GM21529 (cell line): ENCODE data around the gene TUFT1.

Source experiments
- ATAC-seq: cut with Tn5 transposase; IDR thresholded peaks from one replicate; pipeline ENCODE4 v1.9.1; 2021; ENCODE audit not compliant: unreplicated experiment

The TUFT1 gene

GRCh38 chr1:151536499-151536898, 3.6 kb upstream of the TUFT1 start:
- no peak for ATAC-seq

DNA sequence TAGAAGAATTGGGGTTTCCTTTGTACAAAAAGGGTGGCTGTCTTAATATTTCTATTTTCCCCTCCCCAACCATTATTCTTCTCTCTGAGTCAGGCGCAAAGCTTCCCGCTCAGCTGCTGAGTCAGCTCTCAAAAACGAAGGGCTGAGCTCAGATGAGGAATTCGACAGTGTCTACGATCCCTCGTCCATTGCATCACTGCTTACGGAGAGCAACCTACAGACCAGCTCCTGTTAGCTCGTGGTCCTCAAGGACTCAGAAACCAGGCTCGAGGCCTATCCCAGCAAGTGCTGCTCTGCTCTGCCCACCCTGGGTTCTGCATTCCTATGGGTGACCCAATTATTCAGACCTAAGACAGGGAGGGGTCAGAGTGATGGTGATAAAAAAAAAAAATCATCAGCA, 3.0 kb upstream of the TUFT1 start:
- ATAC-seq, result no peak

- ATAC-seq, result peak; percentile 57
These were observed 638 bp upstream of the TUFT1 start for GRCh38 chr1:151539321-151540020.

- ATAC-seq, result no peak
These were observed 871 bp downstream of the TUFT1 start for GRCh38 chr1:151540982-151541377.

DNA sequence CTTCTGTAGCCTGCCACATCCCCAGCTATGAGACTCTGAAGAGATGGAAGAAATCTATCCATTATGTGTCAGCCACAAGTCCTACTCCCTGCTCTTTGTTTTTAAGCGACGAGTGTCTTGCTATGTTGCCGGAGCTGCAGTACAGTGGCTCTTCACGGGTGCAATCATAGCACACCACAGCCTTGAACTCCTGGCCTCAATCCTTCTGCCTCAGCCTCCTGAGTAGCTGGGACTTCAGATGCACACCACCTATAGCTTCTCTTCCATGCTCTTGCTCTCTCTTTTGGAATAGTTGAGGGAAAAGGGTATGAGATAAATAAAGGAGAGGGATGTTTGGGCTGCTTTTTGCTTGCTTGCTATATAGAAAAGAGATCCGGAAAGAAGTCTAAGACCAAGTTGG, 1.6 kb downstream of the TUFT1 start:
- no peak for ATAC-seq

DNA sequence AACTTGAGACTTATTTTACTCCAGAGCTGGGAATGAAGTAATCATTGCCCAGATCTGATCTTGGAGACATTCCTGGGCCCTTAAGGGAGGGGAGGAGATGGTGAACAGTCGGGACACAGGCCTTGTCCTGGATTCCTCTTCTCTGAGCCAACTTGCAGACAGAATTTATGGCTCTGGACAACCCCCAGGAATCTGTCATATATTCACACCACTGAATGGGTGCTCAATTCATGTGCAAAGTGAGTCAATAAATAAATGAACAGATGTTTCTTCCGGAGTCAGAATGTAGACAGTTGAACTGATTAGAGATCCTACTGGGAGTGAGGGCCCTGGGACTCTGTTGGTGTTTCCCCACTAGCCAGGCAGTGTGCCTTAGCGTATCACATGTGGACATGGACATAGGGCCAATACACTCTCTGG, 2.6 kb downstream of the TUFT1 start:
- no peak for ATAC-seq

DNA sequence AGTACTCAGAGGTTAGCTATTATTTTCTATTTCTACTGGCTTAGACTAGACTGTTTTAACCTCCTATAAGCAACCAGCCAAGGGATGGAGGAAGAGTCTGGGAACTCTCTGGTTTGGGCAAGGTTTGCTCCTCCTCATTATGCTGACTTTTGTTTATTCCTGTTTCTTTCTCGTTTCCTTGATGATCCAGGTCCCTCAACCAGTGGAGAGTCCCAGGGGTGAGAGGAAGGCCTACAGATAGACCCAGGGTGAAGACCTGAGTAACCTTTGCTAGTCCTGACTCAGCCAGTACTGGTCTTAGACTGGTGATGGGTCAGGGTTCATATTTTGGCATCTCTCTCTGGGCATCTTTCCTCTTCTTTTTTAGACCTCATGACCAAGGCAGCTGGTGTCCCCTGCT, 5.4 kb downstream of the TUFT1 start:
- ATAC-seq, result no peak

- ATAC-seq, result no peak
These were observed 6.2 kb downstream of the TUFT1 start for GRCh38 chr1:151546011-151546925.

- no peak for ATAC-seq
These were observed 7.2 kb downstream of the TUFT1 start for GRCh38 chr1:151547119-151547899.

DNA sequence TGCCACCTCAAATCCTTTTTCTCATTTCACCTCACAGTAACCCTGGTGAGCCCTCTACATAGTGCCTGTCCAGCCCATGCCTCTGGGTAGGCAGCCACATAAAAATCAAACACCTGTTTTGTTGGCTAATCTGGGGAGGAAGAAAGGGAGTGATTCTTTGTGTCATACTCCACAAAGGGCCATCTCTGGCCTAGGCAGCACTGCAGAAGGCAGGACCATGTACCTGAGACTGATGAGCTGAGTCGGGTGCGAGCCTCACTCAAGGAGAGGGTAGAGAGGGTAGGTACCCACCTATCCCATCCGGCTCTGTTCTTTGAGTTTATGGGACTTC, 7.8 kb downstream of the TUFT1 start:
- no peak for ATAC-seq

- ATAC-seq, result no peak
These were observed 9.1 kb downstream of the TUFT1 start for GRCh38 chr1:151549199-151549598.

- ATAC-seq, result no peak
These were observed 13.6 kb downstream of the TUFT1 start for GRCh38 chr1:151553659-151554058.

DNA sequence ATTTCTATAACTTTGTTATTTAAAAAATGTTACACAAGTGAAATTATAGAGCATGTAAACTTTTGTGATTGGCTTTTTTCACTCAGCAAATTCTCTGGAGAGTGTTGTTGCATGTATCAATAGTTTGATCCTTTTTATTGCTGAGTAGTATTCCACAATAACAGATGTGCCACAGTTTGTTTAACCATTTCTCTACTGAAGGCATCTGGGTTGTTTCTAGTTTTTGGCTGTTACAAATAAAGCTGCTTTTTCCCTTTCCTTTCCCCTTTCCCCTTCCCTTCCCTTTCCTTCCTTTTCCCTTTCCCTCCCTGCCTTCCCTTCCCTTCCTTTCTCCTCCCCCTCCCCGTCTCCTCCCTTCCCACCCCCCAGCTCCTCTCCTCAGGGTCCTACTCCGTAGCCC, 15.9 kb downstream of the TUFT1 start:
- no peak for ATAC-seq

DNA sequence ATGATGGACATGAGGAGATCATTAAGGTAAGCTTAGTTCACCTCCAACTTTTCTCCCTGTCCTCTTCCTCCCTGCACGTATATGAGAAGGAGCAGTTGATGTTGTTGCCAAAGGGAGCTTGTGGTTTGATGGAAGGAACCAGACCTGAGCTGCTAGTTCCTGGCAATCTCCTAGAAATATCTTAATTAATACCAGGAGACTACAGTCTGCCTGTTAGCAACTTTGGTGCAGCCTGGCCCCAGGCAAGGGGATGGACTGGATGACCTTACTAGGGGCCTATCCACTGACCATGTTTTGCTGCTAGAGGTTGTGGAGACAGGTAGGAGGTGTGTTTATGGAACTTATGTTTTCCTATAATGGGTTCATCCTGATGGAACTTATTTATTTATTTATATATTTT, 22.6 kb downstream of the TUFT1 start:
- no peak for ATAC-seq

DNA sequence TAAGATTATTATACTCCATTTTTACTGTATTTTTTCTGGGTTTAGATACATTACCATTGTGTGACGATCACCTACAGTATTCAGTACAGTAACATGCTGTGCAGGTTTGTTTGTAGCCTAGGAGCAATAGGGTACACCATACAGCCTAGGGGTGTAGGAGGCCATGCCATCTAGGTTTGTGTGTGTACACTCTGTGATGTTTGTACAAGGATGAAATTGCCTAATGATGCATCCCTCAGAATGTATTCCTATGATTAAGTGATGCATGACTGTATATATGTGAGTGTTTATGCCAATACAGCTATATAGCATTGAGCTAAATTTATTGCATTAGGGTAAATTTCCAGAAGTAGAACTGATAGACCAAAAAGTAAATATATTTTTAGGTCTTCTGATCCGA, 23.3 kb downstream of the TUFT1 start:
- no peak for ATAC-seq

- ATAC-seq, result no peak
These were observed 25.5 kb downstream of the TUFT1 start for GRCh38 chr1:151565502-151566189.

DNA sequence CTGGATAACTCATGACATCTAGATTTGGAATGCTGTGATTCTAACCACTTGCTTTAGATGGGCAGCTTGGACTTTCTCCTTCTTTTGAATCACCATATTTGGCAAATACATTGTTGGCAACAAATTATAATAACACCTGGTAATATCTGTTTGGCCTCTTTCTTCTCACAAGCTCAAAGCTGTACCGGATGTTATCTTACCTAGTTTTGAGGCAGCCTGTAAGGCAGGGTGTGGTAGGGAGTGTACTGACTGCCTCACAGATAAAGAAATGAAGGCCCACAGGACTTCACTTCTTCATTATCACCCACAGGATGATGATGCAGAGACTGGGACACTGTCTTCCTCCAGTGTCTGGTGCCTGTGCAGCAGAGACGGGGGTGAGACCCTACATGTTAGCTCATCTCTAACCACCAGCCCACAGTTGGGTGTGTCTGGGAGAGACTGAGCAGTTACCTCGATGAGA, 28.5 kb downstream of the TUFT1 start:
- ATAC-seq, result no peak

- no peak for ATAC-seq
These were observed 30.7 kb downstream of the TUFT1 start for GRCh38 chr1:151570819-151571218.

- ATAC-seq, result no peak
These were observed 34.7 kb downstream of the TUFT1 start for GRCh38 chr1:151574575-151575529.

- no peak for ATAC-seq
These were observed 37.1 kb downstream of the TUFT1 start for GRCh38 chr1:151577173-151577572.
